ENCODE measurements around the gene WEE1.
A peak's percentile ranks its signal among the peaks of the same experiment; 100 is the strongest.

Gene WEE1

DNA sequence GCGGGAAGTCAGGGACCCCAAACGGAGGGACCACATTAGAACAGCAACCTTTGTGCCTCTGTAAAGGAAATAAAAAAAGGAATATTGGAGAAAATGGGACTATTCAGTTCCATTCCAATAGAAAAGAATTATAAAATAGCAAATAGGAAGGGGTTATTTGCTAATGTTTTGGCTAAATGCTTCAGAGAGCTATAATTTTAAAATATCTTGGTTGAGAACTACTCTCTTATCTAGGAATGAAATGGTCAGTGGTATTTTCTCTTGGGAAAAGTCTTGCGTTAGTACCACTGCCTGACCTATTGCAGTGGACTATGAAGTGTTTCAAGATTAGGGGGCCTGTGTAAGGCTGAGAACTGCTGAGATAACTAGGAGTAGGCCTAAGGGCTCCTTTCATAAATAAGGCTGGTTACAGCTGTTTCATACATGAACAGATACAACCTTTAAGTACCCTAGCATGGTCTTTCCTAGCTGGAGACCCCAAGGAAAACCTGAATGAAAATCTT is 6.9 kb upstream of the WEE1 start:
- DNase-seq (ENCODE audit: low spot score), result no peak

GRCh38 chr11:9567401-9567800 is 6.1 kb upstream of the WEE1 start:
- no peak for DNase-seq (ENCODE audit: low spot score)

GRCh38 chr11:9568161-9568853 is 5.2 kb upstream of the WEE1 start:
- DNase-seq (ENCODE audit: low spot score), result no peak

GRCh38 chr11:9568854-9569587 is 4.4 kb upstream of the WEE1 start:
- DNase-seq (ENCODE audit: low spot score), result peak; percentile 83

- DNase-seq (ENCODE audit: low spot score), result no peak
Measured at GRCh38 chr11:9569588-9570164, 3.8 kb upstream of the WEE1 start.

DNA sequence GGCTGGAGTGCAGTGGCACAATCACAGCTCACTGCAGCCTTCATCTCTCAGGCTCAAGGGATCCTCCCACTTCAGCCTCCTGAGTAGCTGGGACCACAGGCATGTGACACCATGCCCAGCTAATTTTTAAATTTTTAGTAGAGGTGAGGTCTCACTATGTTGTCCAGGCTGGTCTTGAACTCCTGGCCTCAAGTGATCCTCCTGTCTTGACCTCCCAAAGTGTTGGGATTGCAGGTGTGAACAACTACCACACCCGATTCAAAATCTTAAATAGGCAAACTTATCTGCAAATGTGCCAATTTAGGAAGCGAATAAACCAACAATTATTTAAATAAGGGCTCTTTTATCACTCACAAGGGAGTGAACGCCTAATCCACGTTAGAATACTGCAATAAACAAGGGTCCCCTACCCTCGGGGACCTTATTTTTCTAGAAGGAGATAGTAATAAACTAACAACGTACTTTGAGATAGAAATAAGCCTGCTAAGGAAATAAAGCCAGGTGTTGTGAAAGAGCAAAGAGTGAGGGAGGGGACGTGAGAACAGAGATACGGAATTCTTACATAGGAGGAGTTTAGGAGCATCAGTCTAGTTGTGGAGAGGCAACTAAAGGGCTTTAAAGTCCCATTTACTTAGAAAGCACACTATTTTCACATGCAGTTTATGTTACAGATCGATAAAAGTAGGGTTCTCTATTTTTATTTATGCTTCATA is 3.0 kb upstream of the WEE1 start:
- no peak for DNase-seq (ENCODE audit: low spot score)

- peak; percentile 36 for DNase-seq (ENCODE audit: low spot score)
Measured at GRCh38 chr11:9571071-9571762, 2.3 kb upstream of the WEE1 start.

DNA sequence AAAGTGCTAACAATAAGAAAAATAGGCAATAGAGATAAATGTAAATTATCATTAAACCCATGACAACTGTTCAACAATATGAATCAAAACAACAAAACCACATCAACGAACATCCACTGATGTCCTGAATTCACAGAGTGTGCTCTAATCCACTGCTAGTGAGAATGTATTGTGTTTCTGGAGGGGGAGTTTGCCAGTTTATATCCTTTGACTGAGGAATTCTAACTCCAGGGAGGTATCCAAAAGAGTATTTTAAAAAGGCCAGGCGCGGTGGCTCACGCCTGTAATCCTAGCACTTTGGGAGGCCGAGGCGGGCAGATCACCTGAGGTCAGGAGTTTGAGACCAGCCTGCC is 1.7 kb upstream of the WEE1 start:
- no peak for DNase-seq (ENCODE audit: low spot score)

GRCh38 chr11:9573775-9574621 is 528 bp downstream of the WEE1 start:
- DNase-seq (ENCODE audit: low spot score), result no peak

GRCh38 chr11:9574622-9575259 is 1.3 kb downstream of the WEE1 start:
- DNase-seq (ENCODE audit: low spot score), result peak; percentile 41

- DNase-seq (ENCODE audit: low spot score), result peak; percentile 47
Measured at GRCh38 chr11:9575260-9576240, 2.1 kb downstream of the WEE1 start.

GRCh38 chr11:9576701-9577381 is 3.4 kb downstream of the WEE1 start:
- no peak for DNase-seq (ENCODE audit: low spot score)

DNA sequence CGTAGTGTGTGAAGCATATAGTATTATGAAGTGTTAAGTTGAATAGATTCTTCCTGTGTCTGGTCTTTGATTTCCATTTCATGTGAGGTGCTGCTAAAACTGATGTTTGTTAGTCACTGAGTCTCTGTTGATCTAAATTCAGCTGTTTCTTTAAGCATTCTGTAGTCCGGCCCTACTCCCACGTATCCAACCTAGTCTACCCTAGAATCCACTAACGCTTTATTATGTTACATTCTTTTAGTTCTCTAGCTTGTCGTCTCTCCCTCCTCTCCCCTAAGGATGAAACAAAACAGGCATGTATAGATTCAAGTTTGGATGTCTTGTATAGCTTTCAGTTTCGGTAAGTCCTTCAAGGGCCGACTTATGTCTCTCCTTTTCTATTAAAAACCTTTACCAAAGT is 4.1 kb downstream of the WEE1 start:
- DNase-seq (ENCODE audit: low spot score), result no peak

GRCh38 chr11:9580894-9581293 is 7.4 kb downstream of the WEE1 start:
- no peak for DNase-seq (ENCODE audit: low spot score)

DNA sequence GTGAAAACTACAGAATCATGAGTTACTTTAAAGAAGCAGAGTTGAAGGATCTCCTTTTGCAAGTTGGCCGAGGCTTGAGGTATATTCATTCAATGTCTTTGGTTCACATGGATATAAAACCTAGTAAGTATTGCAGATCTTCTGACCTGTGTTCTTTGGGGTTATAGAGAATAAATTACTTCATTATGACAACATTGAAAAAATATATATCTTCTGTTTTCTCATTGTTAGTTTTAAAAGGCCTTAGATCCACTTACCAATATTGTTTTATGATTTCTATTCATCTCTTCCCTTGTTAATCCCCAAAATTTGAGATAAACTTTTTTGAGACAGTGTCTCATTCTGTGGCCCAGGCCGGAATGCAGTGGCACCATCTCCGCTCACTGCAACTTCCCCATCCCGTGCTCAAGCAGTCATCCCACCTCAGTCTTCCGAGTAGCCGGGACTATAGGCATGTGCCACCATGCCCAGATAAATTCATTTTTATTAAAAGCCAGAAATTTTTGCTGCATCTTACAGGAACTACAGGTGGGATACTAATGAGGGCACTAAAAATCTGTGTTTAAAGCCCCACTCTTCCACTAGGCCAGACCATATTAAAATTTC is 8.2 kb downstream of the WEE1 start:
- no peak for DNase-seq (ENCODE audit: low spot score)

GRCh38 chr11:9590717-9591116 is 17.2 kb downstream of the WEE1 start:
- no peak for DNase-seq (ENCODE audit: low spot score)

DNA sequence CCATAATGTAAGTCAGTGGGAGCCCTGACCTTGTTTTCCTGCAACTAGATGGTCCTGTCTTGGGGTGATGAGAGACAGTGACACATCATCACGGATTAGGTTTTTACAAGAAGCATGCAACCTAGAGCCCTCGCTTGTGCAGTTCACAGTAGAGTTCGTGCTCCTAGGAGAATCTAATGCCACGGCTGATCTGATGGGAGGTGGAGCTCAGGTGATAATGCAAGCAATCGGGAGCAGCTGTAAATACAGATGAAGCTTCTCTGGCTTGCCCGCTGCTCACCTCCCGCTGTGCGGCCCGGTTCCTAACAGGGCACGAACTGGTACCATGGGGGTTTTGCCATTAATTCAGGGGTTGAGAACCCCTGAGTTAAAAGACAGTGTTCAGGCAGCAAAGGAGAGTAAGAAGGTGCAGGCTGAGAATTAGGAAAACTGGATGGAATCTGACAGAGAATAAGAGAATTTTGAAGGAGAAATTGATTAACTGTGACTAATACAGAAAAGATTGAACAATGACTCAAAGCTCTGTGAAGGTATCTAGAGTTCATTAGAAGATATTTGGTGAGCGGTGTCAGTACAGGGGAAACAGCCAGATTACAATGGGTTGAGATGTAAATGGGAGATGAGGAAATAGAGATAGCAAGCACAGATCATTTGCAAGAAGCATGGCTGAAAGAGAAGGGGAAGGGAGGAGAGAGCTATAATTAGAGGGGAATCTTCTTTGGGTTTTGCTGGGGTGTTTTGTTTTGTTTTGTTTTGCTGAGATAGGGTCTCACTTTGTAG is 21.0 kb downstream of the WEE1 start:
- DNase-seq (ENCODE audit: low spot score), result no peak

All from NAMALWA (cell line).